ENCODE data around the gene SHROOM3. TPM values are rescaled to one million over a fixed set of nuclear protein-coding genes. Genes with fewer than 3 reads are reported as not detected.

Gene SHROOM3
- total and polyA plus RNA-seq, 2 donors (not counting 3 experiments of a cell fraction or from before 2014, with no cell fraction given), result 2.7 to 6.7 TPM

- Histone ChIP-seq H3K36me3 (ENCODE audit: control insufficient read depth in 2 of 2, extremely low read depth in 1 of 2, insufficient read depth in 2 of 2, low read length in 2 of 2) (peaks cover 0 to 2% of the 10 kb centered on the region in 2 experiments), H3K4me2 (ENCODE audit: insufficient read depth, low read length) (no peak overlapping the region), H3K79me2 (ENCODE audit: control insufficient read depth, insufficient read depth, low read length) (no peaks in the 10 kb centered on the region), H3K9ac (replicated peaks; ENCODE audit: extremely low read depth, insufficient read depth, low read length) (no peak overlapping the region), H3K27me3 (ENCODE audit: control insufficient read depth in 2 of 2, insufficient read depth in 2 of 2, low read length in 2 of 2) (no peaks in the 10 kb centered on the region), H3K9me3 (replicated peaks; ENCODE audit: control insufficient read depth, insufficient read depth, low read length) (no peaks in the 10 kb centered on the region), H3K9me1 (replicated peaks; ENCODE audit: control insufficient read depth, extremely low read depth, insufficient read depth, low read length) (no peaks in the 10 kb centered on the region), H4K20me1 (replicated peaks; ENCODE audit: control insufficient read depth, extremely low read depth, insufficient read depth, low read length) (no peaks in the 10 kb centered on the region), H3K27ac (ENCODE audit: insufficient read depth, low read depth, low read length) (no peak overlapping the region), H3K4me3 (replicated peaks in 1 of 3; ENCODE audit: insufficient read depth in 1 of 3, low read depth in 1 of 3, low read length in 3 of 3) (no peak overlapping the region), H2AFZ (ENCODE audit: low read depth, low read length) (no peak overlapping the region), H3K4me1 (ENCODE audit: control insufficient read depth, extremely low read depth, insufficient read depth, low read length) (peaks cover 4% of the 10 kb centered on the region)
- dilution Hi-C loops (cut with MboI; ENCODE audit: extremely low pct_ligation_motif_present, low sequenced_read_pairs), result no loop called here
- DNase-seq (ENCODE audit: low read depth, low spot score) (no peak), FAIRE-seq (no peak)
- BruUV-seq (replicated peaks), result no TSS peak
- TF ChIP-seq CTCF (IDR thresholded peaks at IDR 0.05; ENCODE audit: extremely low read depth in 1 of 2, insufficient read depth in 1 of 2, low read depth in 1 of 2, low read length in 2 of 2) (no peak), MYC (IDR thresholded peaks at IDR 0.05; ENCODE audit: low read depth, low read length) (no peak), EZH2 (IDR thresholded peaks at IDR 0.05; ENCODE audit: borderline replicate concordance, low read depth, low read length, severe bottlenecking) (no peak), POLR2AphosphoS5 (IDR thresholded peaks at IDR 0.05; ENCODE audit: insufficient read depth, low read depth, low read length) (no peak), FOS (IDR thresholded peaks at IDR 0.05; ENCODE audit: borderline replicate concordance, insufficient read depth, low read length) (no peak), GATA2 (IDR thresholded peaks at IDR 0.05; ENCODE audit: insufficient read depth, insufficient read length, low read depth, low read length) (no peak), JUN (IDR thresholded peaks at IDR 0.05; ENCODE audit: borderline replicate concordance, insufficient read depth, insufficient read length, low read depth) (no peak), POLR2A (IDR thresholded peaks at IDR 0.05; ENCODE audit: low read depth, low read length) (no peak)
- POLR2A ChIA-PET, result no interaction called here
- intact Hi-C loops (cut with micrococcal nuclease), result no loop called here
- CTCF ChIA-PET, result no interaction called here
These were observed 281.6 kb downstream of the SHROOM3 start for GRCh38 chr4:76716658-76717057.

All from endothelial cell of umbilical vein (primary cell).